Left renal cortex interstitium (tissue), 4 donors: ENCODE measurements around the gene HMGB1. TPM values are rescaled to one million over a fixed set of nuclear protein-coding genes. Genes with fewer than 3 reads are reported as not detected.
"Not testable (repeated sequence)": the region's sequence is repeated elsewhere in the genome, so short reads cannot be mapped to it uniquely, and the experiment has no call there.

ENCODE experiments used
- DNase-seq, 4 donors: peaks; one replicate each; pipeline ENCODE4 v3.0.0-alpha.2; 2013; ENCODE audit warnings: low read depth in 4 of 4, low spot score in 2 of 4, missing footprints in 1 of 4
- polyA plus RNA-seq, 4 donors: library from polyadenylated mRNA; unstranded; fragments of 120-200 nt; gene quantifications; one replicate each; pipeline ENCODE4 v1.2.1, GENCODE V29; 2013; ENCODE audit not compliant: insufficient read length in 4 of 4

The HMGB1 gene
- polyA plus RNA-seq, 4 donors = 769 to 941 (median 839) TPM

- DNase-seq = no peak
These were observed 1.1 kb upstream of the HMGB1 start for GRCh38 chr13:30466841-30467252.

GRCh38 chr13:30466358-30466714 is 600 bp upstream of the HMGB1 start:
- DNase-seq = no peak

DNA sequence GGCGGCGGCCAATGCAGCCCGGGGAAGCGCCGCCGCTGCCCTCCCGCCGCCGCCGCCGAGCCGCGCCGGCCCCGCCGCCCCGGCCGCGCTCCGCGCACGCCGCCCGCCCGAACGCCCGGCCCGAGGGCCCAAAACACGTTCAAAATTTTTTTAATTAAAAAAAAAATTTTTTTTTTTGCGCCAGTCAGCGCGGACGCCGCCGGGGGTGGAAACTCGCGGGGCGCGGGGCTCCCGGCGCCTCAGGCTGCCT is 468 bp downstream of the HMGB1 start:
- no peak for DNase-seq

GRCh38 chr13:30464496-30465342 is 1.0 kb downstream of the HMGB1 start:
- peak in 3 of 4 donors; percentile 50 to 60 (median 55) for DNase-seq

GRCh38 chr13:30463787-30464495 is 1.8 kb downstream of the HMGB1 start:
- peak in 2 of 4 donors; percentile 63 to 72 for DNase-seq

DNA sequence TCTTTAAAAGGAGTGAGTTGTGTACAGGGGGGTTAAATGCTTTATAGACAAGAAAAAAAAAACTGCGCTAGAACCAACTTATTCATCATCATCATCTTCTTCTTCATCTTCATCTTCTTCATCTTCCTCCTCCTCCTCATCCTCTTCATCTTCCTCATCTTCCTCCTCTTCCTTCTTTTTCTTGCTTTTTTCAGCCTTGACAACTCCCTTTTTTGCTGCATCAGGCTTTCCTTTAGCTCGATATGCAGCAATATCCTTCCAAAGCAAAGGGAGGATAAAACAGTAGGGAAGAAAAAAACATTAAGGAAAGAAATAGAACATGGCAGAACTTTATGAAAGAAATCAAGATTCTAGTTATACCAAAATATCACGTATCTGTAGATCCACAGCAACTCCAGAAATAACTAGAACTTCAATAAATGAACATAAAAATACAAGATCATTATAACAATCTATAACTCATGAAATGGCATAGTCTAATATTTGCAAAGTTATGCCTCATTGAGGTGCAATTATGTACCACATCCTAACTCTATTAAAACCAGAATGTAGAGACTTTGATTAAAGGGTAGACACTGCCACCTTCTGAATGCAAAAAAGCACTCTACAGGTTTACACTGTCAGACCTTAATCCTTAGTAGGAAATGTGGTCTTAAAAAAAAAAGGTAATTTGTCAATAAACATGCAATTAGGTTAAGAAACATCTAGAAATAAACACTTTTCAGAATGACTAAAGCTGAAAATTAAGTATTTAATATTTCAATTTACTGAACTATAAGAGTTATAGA is 4.3 kb downstream of the HMGB1 start:
- DNase-seq = not testable (repeated sequence)

GRCh38 chr13:30457306-30457891 is 8.3 kb downstream of the HMGB1 start:
- DNase-seq = no peak

DNA sequence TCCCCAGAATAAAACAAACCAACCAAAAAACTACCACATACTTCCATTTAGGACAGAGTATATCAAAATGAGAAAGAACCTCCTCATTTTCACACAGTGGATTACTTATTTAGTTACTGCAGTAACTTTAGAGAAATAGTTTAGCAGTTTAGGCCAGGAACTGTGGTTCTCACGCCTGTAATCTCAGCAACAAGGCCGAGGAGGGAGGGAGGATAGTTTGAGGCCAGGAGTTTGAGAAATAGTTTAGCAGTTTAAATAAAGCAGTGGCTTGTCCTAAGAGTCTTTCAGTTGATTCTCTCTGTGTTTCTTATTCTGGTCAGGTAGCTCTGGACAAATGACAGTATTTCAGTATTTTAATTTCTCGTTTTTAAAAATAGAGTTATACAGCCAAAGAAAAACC is 9.4 kb downstream of the HMGB1 start:
- no peak for DNase-seq

- no peak for DNase-seq
These were observed 10.7 kb downstream of the HMGB1 start for GRCh38 chr13:30454991-30455390.

DNA sequence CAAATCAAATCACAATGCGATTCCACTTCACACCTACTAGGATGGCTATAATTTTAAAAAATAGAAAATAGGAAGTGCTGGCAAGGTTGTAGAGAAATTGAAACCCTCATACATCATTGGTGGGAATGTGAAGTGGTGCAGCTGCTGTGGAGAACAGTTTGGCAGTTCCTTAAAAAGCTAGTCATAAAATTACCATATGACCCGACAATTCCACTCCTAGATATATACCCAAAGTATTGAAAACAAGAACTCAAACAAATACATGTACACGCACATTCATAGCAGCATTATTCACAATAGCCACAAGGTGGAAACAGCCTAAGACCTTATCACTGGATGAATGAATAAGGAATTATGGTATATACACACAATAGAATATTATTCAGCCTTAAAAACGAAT is 12.0 kb downstream of the HMGB1 start:
- DNase-seq = no peak

GRCh38 chr13:30451476-30451875 is 14.3 kb downstream of the HMGB1 start:
- DNase-seq = not testable (repeated sequence)

DNA sequence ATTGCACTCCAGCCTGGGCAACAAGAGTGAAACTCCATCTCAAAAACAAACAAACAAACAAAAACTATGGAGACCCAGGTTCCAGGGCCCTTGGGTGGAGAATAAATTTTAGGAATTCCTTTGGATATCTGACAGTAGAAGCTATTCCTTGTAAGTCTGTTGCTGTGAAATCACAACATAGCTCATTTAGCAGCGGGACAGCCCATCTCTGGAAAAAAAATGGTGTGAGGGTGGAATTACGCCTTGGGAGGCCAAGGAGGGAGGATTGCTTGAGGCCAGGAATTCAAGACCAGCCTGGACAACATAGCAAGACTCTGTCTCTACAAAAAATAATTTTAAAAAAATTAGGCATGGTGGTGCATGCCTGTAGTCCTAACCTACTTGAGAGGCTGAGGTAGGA is 15.7 kb downstream of the HMGB1 start:
- DNase-seq = no peak

DNA sequence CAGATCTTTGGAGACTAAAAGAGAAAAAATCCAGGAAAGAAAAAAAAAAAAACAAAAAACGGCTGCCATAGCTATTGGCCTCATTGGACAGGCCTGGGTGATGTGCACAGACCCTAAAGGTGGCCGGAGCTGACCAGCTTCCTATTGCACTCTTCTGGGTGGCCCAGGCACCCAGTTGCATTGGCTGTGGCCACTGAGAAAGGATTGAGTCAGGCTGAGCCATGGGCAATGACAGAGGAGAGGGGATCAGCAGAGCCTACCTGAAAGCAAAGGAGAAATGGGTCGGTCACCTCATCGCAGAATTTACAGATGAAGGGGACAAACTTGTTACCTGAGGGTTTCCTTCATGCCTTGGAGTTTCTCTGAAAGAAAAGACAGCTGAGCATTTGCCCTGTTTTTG is 17.3 kb downstream of the HMGB1 start:
- DNase-seq = no peak

DNA sequence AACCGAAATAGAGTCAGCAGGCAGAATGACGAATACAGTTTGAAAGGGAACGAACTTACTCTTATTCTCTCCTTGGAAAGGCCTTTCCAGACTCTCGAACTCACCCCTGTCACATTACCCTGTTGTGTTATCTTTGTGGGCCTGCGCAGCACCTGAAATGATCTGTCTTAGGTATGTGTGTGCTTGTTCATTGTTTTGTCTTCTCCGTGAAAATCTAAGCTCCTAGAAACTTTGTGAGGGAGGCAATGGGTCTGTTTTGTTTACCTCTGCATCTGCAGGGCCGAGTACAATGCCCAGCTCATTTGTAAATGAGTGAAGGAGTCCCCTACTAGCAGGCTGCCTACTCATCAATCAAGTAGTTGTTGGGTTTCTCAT is 19.6 kb downstream of the HMGB1 start:
- peak in 1 of 4 donors; percentile 63 for DNase-seq

DNA sequence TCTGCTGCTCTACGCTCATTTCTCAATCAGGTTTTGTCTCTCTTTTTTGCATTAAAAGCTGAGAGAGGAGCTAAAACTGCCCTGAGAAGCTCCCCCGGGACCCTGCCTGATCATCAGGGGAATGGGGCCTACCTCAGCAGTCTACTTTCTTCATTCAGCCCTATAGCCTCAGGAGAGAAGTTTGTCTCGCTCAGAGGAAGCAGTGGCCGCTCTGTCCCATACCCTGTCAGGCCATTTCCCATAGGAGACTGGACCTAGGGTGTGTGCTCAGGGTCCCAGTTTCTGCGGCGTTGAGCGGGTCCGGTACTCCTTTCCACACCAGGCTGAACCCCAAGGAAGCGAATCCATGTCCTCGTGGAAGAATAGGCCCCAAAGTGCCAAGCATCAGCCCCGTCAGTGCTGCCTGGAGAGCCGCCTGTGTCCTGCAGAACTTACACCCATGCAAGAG is 21.8 kb downstream of the HMGB1 start:
- DNase-seq = no peak

- DNase-seq = not testable (repeated sequence)
These were observed 22.2 kb downstream of the HMGB1 start for GRCh38 chr13:30443491-30443890.

DNA sequence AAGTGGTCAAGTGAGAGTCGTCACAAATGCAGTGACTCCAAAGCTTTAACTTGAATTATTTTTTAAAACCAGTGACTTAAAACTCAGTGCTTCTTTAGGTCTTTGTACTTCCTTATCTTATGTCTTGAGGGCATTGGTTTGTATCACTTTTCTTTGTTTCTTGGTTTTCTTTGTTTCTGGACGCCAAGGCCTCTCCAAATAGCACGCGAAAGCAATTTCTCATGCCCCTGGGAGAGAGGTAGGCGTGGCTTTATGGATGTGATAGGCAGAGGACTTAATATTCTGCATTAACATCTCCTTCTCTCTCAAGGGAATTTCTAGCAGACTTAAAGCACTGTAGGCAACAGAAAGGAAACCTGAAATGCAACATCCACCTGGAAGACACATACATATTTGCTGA is 22.8 kb downstream of the HMGB1 start:
- no peak for DNase-seq

- DNase-seq = no peak
These were observed 24.6 kb downstream of the HMGB1 start for GRCh38 chr13:30440910-30441703.

GRCh38 chr13:30438286-30438685 is 27.4 kb downstream of the HMGB1 start:
- no peak for DNase-seq

- no peak for DNase-seq
These were observed 28.6 kb downstream of the HMGB1 start for GRCh38 chr13:30437177-30437576.
